Fibroblast of lung (primary cell): ENCODE data around the gene SLC17A9.

Experiments
- CTCF ChIP-seq, 2 donors: IDR thresholded peaks in 1 of 2; conservative IDR thresholded peaks in 1 of 2; 1 replicate in 1 of 2; 2 replicates in 1 of 2; pipeline ENCODE4 v1.5.1; 2011 to 2012; ENCODE audit warnings: low read length in 2 of 2, control low read depth in 1 of 2, inconsistent platforms in 1 of 2, low read depth in 1 of 2, mild to moderate bottlenecking in 1 of 2
- EZH2 ChIP-seq: IDR thresholded peaks from 2 replicates; pipeline ENCODE4 v1.5.1; 2012; ENCODE audit warnings: low read length, control low read depth, mild to moderate bottlenecking; ENCODE audit errors: missing control alignments

GRCh38 chr20:62918147-62918546 is 34.4 kb upstream of the SLC17A9 start:
- TF ChIP-seq CTCF (conservative IDR thresholded peaks at IDR 0.05 in 1 of 2, IDR thresholded peaks at IDR 0.05 in 1 of 2; ENCODE audit: low read depth in 1 of 2, low read length in 2 of 2) = no peak
- TF ChIP-seq EZH2 = no peak
